Liver (tissue), 3 donors: ENCODE results near the gene OR1J1.

Source experiments
- CTCF ChIP-seq: fragments of 150-350 bp; IDR thresholded peaks from 2 replicates; pipeline ENCODE4 v1.5.1; 2017; ENCODE audit warnings: improper control_type of control experiment, low read depth, low read length; ENCODE audit not compliant: missing input control
- GABPA ChIP-seq, 2 donors: IDR thresholded peaks in 1 of 2; conservative IDR thresholded peaks in 1 of 2; 2 replicates each; pipeline ENCODE4 v1.6.1; 2016; ENCODE audit warnings: antibody characterized with exemption in 2 of 2, mild to moderate bottlenecking in 1 of 2, moderate library complexity in 1 of 2
- SP1 ChIP-seq: IDR thresholded peaks from 2 replicates; pipeline ENCODE4 v1.6.1; 2018; ENCODE audit warnings: antibody characterized with exemption, mild to moderate bottlenecking
- YY1 ChIP-seq: IDR thresholded peaks from 2 replicates; pipeline ENCODE4 v1.6.1; 2016; ENCODE audit warnings: antibody characterized with exemption, mild to moderate bottlenecking
- TF ChIP-seq, protein P1 (sequence below): IDR thresholded peaks from 2 replicates; pipeline ENCODE4 v1.6.1; 2016; ENCODE audit warnings: antibody characterized with exemption
- donor health status: healthy.
- donor health status: healthy.

DNA sequence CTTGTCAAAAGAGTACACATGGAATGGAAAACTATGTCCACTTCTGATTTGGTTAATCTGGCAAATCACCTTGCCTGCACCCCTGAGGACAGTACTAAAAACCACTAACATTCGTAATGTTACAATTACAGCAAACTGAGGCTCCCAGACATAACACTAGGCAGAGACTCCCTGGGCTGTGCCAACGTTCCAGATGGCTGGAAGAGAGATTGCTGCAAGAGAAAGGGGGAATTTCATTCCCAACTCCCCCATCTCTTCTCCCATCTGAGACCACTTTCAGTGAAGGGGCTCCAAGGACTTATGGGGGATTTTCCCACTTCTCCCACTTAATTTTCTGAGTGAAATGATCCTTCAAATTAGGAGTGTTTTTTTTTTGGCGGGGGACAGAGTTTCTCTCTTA is 11.3 kb downstream of the OR1J1 start:
- no peak for TF ChIP-seq CTCF
- TF ChIP-seq YY1: no peak
- TF ChIP-seq, protein P1, sequence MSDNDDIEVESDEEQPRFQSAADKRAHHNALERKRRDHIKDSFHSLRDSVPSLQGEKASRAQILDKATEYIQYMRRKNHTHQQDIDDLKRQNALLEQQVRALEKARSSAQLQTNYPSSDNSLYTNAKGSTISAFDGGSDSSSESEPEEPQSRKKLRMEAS: no peak
- TF ChIP-seq SP1: no peak
- TF ChIP-seq GABPA (IDR thresholded peaks at IDR 0.05 in 1 of 2, conservative IDR thresholded peaks at IDR 0.05 in 1 of 2): no peak
